Endothelial cell of hepatic sinusoid (primary cell): ENCODE measurements around the gene TMEM229B.

Experiments used
- in situ Hi-C: cut with HindIII; loops from 2 replicates; pipeline ENCODE4 v1.10.0; 2017; ENCODE audit warnings: low sequenced_read_pairs

TMEM229B gene

GRCh38 chr14:67490196-67490595, 1.7 kb upstream of the TMEM229B start:
- in situ Hi-C loops = no loop called here

GRCh38 chr14:67487332-67487731, 1.2 kb downstream of the TMEM229B start:
- in situ Hi-C loops = no loop called here

DNA sequence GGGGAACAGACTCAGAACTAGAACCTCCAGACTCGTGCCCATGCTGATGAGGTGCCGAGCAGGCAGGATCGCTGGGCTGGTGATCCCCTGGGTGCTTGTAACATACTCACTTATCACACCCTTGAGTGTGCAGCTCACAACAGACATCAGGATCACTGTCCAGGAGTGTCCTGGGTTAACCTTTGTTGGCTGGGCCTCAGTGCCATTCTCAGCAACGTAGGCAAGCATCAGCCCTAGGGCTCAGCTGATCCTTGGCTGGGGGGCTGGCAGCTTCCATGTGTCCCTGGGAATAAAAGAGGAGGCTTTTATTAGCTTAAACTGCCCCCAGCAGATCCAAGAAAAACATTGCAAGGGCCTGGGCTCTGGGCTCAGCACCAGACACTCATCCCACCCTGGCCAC, 1.6 kb downstream of the TMEM229B start:
- in situ Hi-C loops = no loop called here

GRCh38 chr14:67485501-67486095, 2.9 kb downstream of the TMEM229B start:
- in situ Hi-C loops = no loop called here

- in situ Hi-C loops = no loop called here
Observed at GRCh38 chr14:67483579-67484285, 4.8 kb downstream of the TMEM229B start.

DNA sequence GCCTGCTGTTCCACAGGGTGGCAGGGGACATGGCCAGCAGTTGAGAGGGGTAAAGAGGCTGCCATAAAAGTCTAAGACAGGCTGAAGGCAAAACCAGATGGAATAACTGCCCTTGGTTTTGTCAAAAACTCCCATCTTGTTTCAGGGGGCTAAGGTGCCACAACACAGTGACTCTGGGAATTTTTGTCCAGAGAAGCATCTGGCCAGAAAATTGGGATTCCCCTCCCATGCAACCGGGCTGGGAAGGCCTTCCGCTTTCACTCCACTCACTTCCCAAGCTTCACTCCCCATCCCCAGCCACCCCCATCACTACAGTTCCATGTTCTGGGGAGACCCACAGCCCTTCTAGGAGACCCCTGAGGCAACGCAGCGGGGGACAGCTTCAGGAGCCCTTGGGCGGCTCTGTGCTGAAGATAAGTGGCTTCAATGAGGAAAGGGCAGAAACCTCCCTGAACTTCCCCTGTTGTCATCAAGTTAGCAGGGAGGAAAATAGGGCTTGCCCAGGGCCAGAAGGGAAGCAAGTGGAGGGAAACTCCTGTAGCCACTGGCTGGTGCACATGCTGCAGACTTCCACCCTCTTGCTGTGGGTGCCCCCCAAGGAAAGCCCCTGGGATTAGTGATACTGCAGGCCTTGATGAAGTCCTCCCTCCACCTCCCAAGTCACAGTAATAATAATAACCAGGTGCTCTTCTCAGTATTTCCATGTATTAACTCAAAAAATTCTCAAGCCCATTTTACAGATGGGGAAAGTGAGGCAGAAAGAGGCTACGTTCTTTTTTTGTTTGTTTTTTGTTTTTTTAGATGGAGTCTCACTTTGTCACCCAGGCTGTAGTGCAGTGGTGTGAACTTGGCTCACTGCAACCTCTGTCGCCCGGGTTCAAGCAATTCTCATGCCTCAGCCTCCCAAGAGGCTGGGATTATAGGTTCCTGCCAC, 6.0 kb downstream of the TMEM229B start:
- in situ Hi-C loops = no loop called here

DNA sequence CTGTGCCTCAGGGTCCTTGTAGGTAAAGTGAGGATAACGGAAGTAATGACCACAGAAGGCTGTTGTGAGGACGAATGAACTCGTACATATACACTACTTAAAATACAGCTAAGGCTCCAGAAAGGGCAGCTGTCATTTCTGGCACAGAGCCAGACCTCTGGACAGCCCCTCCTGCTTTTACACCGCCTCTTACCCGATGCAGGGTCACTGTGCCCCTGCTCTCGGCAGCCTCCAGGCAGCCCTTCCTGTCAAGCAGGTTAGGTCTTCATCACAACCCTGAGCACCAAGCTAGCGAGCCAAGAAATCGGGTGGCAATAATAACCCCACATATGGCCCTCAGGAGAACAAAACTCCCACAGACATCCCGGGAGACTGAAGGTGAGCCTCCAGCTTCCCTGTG, 8.5 kb downstream of the TMEM229B start:
- in situ Hi-C loops = no loop called here

GRCh38 chr14:67478800-67479084, 9.8 kb downstream of the TMEM229B start:
- in situ Hi-C loops = no loop called here

DNA sequence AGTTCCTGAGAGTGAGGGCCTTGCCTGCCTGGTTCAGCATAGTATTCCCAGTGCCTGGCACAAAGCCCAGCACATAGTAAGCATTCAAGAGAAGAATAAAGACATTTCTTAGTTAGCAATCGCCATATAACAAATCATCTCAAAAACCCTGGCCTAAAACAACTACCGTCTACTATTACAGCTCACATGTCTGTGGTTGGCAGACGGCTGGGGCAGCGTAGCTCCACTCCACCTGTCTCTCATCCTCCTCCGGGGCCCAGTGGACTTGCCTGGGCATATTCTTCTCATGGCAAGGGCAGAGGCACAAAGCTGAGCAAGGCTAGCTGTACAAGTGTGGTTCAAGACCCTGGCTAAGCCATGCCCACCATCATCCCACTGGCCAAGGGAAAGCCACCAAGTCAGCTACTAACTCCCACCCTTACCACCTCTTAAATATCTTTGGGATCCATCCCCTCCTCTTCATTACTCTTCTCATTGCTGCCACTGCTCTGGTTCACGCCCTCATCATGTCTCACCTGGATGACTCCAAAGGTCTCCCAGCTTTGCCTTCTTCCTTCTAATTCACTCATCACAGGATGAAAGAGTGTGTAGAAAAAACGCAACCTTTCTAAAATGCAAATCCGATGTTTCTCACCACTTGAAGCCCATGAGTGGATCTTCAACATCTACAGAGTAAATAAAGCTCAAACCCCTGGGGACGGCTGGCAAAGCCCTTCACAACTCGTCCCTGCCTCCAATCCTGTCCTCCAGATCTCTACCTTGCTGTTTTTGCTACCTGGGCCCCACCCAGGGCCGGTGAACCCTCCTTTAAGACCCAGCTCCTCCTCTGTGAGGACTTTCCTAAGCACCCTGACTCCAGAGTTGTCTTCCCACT, 10.4 kb downstream of the TMEM229B start:
- in situ Hi-C loops = no loop called here

DNA sequence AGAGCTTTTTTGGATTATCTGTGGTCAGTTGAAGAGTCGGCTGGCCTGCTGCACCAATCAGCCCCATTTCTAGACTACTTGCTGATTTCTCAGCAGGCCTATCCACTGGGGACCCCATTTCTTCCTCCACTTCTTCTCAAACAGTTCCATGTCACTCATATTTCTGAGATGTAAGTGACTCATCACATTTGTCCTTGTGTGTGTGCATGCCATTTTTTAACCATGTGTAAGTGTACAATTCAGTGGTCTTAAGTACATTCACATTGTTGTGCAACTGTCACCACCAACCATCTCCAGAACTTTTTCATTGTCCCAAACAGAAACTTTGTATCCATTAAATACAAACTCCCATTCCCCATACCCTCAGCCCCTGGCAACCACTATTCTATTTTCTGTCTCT, 14.2 kb downstream of the TMEM229B start:
- in situ Hi-C loops = no loop called here

DNA sequence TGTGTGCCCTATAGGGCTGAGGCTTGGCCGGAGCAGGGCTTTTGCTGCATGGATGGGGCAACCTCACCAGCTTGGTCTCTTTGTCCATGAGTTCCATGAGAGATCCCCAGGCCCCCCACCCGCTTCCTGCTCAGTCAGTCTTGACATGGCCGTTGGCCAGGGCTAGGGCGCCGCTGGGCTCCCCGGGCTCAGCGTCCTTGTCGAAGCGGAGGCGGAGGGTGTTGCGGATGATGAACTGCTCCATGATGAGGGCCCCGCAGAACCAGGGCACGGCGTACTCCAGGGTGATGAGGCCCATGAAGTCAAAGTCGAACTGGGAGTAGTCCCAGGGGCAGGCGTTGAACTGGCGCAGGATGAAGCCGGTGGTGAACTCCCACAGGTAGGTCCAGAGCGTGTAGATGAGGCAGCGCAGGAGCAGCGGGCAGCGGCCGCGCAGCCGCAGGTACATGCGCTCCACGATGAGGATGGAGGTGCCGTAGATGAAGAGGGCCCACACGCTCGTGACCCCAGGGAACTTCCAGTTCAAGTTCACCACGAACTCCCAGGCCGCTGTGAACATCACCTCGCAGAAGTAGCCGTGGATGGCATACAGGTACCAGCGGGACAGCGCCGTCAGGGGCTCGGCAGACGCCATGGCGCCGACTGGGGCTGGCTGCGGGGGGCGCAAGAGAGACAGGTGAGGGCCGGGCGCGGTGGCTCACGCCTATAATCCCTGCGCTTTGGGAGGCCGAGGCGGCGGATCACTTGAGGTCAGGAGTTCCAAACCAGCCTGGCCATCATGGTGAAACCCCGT, 15.0 kb downstream of the TMEM229B start:
- in situ Hi-C loops = no loop called here

DNA sequence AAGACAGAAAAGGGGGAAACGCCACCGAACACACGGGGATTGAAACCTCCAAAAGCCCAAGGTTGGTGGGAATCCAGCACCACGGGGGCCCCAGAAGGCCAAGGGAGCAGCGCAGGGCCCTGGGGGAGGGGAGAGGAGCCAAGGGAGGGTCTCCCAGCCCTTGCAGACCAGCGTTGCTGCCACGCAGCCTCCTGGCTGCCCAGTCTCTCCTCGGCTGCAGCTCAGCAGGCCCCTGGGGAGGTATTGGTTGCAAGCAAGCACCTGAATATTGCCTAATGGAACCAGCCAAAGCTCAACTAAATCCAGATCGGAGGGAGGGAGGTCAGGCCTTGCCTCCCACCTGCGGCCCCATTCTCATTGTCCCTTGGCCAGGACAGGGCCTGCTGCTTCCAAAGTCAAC, 15.8 kb downstream of the TMEM229B start:
- in situ Hi-C loops = no loop called here

GRCh38 chr14:67469954-67470353, 18.6 kb downstream of the TMEM229B start:
- in situ Hi-C loops = no loop called here

DNA sequence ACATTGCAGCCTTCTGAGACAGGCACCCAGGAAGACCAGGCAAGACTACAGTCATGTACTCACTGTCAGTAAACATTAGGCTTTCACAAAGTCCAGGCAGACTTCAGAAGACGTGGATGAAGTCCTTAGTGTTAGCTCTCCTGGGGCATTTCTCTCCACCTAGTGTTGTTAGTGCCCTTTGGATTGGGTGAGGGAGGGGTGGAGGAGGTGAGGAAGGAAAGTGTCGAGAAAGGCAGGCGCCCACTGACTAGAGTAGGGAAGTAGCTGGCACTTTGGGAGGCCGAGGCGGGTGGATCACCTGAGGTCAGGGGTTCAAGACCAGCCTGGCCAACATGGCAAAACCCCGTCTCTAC, 20.2 kb downstream of the TMEM229B start:
- in situ Hi-C loops = no loop called here

DNA sequence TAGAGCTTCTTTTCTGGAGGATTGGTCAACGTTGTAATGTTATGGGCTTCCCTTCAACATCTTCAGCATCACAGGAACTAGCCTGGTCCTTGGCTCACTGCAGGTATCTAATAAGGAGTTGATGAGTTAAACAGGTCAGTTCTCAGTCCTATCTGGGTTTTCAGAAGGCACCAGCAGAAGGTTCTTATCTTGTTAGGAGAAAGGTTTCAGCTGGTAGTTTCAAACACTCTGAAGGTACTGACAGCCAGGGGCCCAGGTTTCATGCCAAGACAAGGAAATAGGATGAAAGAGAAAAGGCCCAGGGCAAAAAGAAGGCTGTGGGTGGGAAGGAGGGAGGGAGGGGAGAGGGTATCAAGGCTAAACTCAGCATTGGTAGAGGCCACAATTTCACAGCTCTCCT, 21.4 kb downstream of the TMEM229B start:
- in situ Hi-C loops = no loop called here

DNA sequence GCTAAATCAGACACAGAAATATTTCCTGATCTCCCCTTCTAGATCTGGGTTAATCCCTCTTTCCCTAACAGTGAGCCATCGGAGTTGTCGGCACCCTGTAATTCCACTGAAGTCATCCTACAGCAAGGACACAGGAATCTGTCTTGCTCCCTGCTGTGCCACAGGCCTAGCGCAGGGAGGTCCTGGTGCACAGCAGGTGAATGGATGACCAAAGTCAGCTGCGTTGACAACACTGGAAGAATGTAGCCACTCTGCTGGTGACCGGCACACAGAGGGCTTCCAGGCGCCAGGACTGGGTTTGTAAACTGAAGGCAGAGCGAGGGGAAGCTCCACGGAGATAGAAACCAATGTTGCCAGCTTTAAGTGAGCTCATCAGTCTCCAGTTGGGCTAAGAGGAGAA, 23.6 kb downstream of the TMEM229B start:
- in situ Hi-C loops = no loop called here

DNA sequence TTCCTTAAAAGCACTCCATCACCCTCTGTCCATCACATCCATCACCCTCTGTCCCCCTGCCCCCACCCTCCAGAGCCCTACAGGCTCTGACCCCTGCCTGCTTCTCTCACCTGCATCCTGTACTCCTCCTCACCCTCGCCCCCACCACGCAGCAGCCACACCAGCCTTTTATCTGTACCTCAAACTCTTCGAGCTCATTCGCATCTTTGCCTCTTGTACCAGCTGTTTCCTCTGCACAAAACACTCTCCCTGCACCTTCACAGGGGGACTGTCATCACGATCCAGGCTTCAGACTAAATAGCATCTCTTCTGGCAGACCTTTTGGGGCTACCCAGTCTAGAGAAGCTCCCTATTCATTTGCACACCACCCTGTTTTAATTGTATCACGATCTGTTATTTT, 24.1 kb downstream of the TMEM229B start:
- in situ Hi-C loops = no loop called here

- in situ Hi-C loops = no loop called here
Observed at GRCh38 chr14:67463900-67464299, 24.6 kb downstream of the TMEM229B start.

DNA sequence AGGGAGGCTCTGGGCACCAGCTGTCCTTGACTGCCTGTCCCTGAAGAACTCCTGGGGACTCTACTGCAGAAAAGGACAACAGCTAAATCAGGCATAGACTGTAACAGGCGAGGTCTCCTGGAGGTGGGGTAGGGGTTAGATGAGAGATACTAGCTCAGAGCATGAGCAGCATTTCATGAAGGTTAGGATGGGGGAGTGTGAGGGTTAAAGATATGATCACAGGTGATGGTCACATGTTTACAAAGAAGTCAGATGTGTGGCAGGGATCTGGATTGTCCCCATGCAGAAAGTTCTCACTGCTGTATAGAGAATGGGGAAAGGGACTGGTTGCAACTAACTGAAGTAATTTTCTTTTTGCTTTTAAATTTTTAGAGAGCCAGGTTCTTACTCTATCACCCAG, 26.5 kb downstream of the TMEM229B start:
- in situ Hi-C loops = no loop called here

DNA sequence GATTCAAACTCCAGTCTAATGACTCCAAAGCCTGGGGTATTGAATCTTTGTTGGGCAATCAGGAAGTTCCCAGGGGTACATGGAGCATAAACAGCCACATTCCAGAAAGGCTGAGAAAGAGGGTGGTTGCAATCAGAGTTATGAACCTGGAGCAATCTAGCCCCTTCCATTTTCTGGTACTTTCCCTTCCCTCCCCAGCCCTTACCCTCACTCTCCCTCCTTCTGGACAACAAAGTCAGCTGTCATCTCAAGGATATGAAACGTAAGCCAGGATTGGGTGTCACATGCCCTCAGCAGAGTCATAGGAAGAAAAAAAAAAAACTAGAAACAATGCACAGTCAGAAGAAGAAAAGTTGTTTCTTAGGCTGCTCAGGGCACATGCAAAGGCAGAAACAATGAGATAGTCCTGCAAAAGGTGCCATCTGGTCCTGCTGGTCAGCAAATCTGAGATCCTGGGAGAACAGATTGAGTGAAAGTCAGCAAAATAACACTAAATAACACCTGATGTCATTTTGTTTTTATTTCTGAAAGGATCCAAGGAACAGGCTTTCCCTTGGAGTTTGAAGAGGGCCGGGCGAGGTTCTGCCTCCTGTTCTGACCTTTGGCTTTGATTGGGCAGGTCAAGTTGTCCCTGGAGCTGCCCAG, 27.1 kb downstream of the TMEM229B start:
- in situ Hi-C loops = no loop called here
